ENCODE data around the gene MOB2.

DNA sequence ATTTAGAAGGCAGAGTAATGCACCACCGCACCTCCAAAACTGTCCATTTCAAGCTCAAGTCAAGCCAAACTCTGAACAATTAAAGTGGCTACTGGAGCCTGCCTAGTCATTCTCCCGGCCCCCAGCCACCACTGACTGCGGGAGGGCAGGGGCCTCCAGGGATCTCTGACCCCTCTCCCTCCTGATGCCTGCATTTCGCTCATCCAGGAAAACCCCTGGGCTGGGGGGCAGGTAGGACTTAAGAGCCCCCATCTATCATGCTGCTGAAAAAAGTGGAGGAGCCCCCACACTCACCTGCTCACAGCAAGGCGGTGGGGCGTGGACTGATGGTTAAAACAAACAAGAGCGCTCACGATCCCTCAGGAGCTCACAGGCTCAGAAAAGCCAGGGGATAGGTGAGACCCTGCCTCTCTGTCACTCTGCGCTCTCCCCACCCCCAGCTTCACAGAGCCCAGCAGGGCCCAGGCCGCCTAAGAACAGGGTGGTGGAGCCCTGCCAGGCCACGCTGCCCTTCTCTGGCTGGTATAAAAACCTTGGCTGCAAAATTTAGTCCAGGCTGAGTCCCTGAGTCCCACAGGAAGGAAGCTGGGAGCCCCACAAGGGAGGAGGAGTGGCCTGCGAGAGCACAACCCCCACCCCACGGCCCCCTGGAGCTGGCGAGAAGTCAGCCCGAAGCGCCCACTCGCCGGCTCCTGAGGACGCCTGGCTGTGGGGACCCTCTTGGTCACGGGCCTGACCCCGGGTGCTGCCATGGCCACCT, 21.0 kb upstream of the MOB2 start:
- TF ChIP-seq, protein P1, sequence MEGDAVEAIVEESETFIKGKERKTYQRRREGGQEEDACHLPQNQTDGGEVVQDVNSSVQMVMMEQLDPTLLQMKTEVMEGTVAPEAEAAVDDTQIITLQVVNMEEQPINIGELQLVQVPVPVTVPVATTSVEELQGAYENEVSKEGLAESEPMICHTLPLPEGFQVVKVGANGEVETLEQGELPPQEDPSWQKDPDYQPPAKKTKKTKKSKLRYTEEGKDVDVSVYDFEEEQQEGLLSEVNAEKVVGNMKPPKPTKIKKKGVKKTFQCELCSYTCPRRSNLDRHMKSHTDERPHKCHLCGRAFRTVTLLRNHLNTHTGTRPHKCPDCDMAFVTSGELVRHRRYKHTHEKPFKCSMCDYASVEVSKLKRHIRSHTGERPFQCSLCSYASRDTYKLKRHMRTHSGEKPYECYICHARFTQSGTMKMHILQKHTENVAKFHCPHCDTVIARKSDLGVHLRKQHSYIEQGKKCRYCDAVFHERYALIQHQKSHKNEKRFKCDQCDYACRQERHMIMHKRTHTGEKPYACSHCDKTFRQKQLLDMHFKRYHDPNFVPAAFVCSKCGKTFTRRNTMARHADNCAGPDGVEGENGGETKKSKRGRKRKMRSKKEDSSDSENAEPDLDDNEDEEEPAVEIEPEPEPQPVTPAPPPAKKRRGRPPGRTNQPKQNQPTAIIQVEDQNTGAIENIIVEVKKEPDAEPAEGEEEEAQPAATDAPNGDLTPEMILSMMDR (IDR thresholded peaks at IDR 0.05; ENCODE audit: insufficient read depth, low read length, poor library complexity, severe bottlenecking) = no peak
- no peak for TF ChIP-seq EZH2phosphoT487 (conservative IDR thresholded peaks at IDR 0.05; ENCODE audit: low read length)
